K562 (cell line): ENCODE data around the gene IARS1. TPM values are rescaled to one million over a fixed set of nuclear protein-coding genes. Genes with fewer than 3 reads are reported as not detected.

Experiments used
- DPF2 ChIP-seq: fragments of 450-650 bp; IDR thresholded peaks from 2 replicates; pipeline ENCODE4 v1.6.1; 2016
- POLR3G ChIP-seq: IDR thresholded peaks from 2 replicates; pipeline ENCODE4 v1.6.1; 2011; ENCODE audit not compliant: insufficient read length, insufficient replicate concordance; ENCODE audit errors: extremely low read depth
- SETDB1 ChIP-seq: IDR thresholded peaks from one replicate; pipeline ENCODE4 v1.6.1; 2012; ENCODE audit warnings: low read length, control low read depth, inconsistent platforms
- ZEB2 ChIP-seq: fragments of 450-650 bp; IDR thresholded peaks from 2 replicates; pipeline ENCODE4 v1.6.1; 2016
- ZNF239 ChIP-seq: fragments of 250-450 bp; sonication (Bioruptor Pico); IDR thresholded peaks from 2 replicates; pipeline ENCODE4 v1.4.0; 2020; ENCODE audit warnings: mild to moderate bottlenecking
- polyA plus RNA-seq, 8 experiments: library from polyadenylated mRNA; depleted of rRNA in 4 of 8; stranded (reverse) in 5 of 8; unstranded in 3 of 8; fragments of >200 nt; fragmentation: Nextera tagmentation in 2 of 8; fragmentation: Illumina TruSeq in 1 of 8; extraction: Ambion mirVana in 2 of 8; extraction: Trizol in 1 of 8; gene quantifications; 2 replicates each; pipeline versions ENCODE4 v1.2.1 to v1.2.3, GENCODE V29; 2011 to 2014; ENCODE audit warnings: inconsistent platforms in 1 of 8, missing spikeins in 1 of 8
- total RNA-seq, 7 experiments: library from RNA; depleted of rRNA in 6 of 7; stranded (reverse); fragments of >200 nt in 6 of 7; fragmentation: Illumina TruSeq in 2 of 7; extraction: Trizol in 2 of 7; gene quantifications; 2 replicates each; pipeline versions ENCODE4 v1.2.1 to v1.2.3, GENCODE V29; 2011 to 2021; ENCODE audit warnings: low replicate concordance in 1 of 7
- TF ChIP-seq, protein P1 (sequence below): fragments of 450-650 bp; IDR thresholded peaks from 2 replicates; pipeline ENCODE4 v1.7.1; 2018; ENCODE audit warnings: mild to moderate bottlenecking, low read depth; ENCODE audit not compliant: partially characterized antibody
- TF ChIP-seq, protein P2 (sequence below), 2 experiments: fragments of 450-650 bp; formaldehyde crosslinking in 1 of 2; IDR thresholded peaks; 2 replicates each; pipeline versions ENCODE4 v1.4.0 to v1.6.1; 2014 to 2020; ENCODE audit warnings: mild to moderate bottlenecking in 2 of 2, borderline replicate concordance in 1 of 2, low read depth in 1 of 2

IARS1 gene
- total and polyA plus RNA-seq, 9 of the 15 experiments (the other 6 are each of a cell fraction or from before 2014, with no cell fraction given), result 119 to 371 (median 234) TPM

DNA sequence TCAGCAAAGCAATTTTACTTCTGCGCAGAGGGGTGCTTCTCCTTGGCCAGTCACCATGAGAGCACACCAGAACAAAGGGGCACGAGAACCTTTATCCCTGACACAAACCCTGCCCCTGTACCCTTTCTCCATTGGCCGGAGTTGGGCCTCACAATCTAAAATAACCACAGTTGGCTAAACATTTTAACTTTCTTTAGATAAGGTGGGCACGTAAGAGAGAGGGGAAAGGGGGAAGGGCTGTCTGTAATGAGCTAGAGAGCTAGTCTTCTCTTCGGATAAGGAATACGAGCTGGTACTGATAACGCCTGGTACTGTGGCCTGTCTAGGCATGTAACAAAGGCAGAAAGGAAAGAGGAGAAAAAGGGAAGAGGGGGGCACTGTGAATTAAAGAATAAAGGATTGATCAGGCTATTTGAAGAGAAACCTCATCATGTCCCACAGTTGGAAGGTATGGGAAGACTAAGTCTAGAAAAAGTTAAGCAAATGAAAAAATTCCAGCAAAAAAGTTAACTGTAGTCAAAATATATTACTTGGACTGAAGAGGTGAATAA is 1.8 kb upstream of the IARS1 start (continued):
- TF ChIP-seq, protein P1, sequence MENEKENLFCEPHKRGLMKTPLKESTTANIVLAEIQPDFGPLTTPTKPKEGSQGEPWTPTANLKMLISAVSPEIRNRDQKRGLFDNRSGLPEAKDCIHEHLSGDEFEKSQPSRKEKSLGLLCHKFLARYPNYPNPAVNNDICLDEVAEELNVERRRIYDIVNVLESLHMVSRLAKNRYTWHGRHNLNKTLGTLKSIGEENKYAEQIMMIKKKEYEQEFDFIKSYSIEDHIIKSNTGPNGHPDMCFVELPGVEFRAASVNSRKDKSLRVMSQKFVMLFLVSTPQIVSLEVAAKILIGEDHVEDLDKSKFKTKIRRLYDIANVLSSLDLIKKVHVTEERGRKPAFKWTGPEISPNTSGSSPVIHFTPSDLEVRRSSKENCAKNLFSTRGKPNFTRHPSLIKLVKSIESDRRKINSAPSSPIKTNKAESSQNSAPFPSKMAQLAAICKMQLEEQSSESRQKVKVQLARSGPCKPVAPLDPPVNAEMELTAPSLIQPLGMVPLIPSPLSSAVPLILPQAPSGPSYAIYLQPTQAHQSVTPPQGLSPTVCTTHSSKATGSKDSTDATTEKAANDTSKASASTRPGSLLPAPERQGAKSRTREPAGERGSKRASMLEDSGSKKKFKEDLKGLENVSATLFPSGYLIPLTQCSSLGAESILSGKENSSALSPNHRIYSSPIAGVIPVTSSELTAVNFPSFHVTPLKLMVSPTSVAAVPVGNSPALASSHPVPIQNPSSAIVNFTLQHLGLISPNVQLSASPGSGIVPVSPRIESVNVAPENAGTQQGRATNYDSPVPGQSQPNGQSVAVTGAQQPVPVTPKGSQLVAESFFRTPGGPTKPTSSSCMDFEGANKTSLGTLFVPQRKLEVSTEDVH, result no peak
- TF ChIP-seq, protein P2, sequence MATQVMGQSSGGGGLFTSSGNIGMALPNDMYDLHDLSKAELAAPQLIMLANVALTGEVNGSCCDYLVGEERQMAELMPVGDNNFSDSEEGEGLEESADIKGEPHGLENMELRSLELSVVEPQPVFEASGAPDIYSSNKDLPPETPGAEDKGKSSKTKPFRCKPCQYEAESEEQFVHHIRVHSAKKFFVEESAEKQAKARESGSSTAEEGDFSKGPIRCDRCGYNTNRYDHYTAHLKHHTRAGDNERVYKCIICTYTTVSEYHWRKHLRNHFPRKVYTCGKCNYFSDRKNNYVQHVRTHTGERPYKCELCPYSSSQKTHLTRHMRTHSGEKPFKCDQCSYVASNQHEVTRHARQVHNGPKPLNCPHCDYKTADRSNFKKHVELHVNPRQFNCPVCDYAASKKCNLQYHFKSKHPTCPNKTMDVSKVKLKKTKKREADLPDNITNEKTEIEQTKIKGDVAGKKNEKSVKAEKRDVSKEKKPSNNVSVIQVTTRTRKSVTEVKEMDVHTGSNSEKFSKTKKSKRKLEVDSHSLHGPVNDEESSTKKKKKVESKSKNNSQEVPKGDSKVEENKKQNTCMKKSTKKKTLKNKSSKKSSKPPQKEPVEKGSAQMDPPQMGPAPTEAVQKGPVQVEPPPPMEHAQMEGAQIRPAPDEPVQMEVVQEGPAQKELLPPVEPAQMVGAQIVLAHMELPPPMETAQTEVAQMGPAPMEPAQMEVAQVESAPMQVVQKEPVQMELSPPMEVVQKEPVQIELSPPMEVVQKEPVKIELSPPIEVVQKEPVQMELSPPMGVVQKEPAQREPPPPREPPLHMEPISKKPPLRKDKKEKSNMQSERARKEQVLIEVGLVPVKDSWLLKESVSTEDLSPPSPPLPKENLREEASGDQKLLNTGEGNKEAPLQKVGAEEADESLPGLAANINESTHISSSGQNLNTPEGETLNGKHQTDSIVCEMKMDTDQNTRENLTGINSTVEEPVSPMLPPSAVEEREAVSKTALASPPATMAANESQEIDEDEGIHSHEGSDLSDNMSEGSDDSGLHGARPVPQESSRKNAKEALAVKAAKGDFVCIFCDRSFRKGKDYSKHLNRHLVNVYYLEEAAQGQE (IDR thresholded peaks at IDR 0.05; ENCODE audit: borderline replicate concordance), result no peak
- TF ChIP-seq, protein P2 (CRISPR knock-in tag; IDR thresholded peaks at IDR 0.05; ENCODE audit: low read depth), result no peak
- TF ChIP-seq ZEB2 (no peak; the same call in 1 of the 2 replicates), POLR3G (no peak), SETDB1 (no peak), DPF2 (peak; percentile 86), ZNF239 (CRISPR knock-in tag) (no peak)
